HG03045 (cell line): ENCODE results near the gene FJX1.
"Not testable (repeated sequence)": the region's sequence is repeated elsewhere in the genome, so short reads cannot be mapped to it uniquely, and the experiment has no call there.

ENCODE experiments used
- ATAC-seq: cut with Tn5 transposase; IDR thresholded peaks from one replicate; pipeline ENCODE4 v1.9.1; 2021; ENCODE audit warnings: mild to moderate bottlenecking, moderate library complexity; ENCODE audit not compliant: unreplicated experiment

Gene FJX1

DNA sequence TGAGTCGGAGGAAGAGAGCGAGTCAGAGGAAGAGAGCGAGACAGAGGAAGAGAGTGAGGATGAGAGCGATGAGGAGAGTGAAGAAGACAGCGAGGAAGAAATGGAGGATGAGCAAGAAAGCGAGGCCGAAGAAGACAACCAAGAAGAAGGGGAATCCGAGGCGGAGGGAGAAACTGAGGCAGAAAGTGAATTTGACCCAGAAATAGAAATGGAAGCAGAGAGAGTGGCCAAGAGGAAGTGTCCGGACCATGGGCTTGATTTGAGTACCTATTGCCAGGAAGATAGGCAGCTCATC lies 45.1 kb downstream of the FJX1 start:
- ATAC-seq: no peak

DNA sequence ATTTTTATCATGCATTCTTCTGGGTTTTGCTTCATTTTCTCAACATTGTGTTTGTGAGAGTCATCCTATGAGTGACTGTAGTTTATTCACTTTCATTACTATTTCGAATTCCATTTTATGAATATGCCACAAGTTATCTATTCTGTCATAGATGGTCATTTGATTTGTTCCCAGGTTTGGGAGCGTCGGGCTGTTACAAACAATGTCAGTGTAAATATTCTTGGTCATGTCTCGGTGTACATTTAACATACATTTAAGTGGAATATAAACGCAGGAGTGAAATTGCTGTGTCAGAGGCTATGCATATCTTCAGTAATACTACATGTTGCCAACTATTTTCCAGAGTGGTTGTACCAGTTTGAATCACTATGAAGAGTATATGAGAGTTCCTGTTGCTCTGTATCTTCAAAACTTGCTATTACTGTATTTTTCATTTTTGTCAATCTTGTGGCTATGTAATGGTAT lies 46.7 kb downstream of the FJX1 start:
- no peak for ATAC-seq

GRCh38 chr11:35667257-35667656 lies 49.0 kb downstream of the FJX1 start:
- ATAC-seq: no peak

DNA sequence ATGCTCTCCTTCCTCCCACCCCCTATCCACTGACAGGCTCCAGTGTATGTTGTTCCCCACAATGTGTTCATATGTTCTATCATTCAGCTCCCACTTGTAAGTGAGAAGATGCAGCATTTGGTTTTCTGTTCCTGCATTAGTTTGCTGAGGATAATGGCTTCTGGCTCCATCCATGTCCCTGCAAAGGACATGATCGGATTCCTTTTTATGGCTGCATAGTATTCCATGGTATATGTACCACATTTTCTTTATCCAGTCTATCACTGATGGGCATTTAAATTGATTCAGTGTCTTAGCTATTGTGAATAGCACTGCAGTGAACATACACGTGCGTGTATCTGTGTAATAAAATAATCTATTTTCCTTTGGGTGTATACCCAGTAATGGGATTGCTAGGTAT lies 50.1 kb downstream of the FJX1 start:
- ATAC-seq: not testable (repeated sequence)
